HCEC 1CT (cell line): ENCODE measurements around the gene LRRC58.

Source experiments
- DNase-seq: peaks from one replicate; pipeline ENCODE4 v3.0.0-alpha.2; 2017

The LRRC58 gene

DNA sequence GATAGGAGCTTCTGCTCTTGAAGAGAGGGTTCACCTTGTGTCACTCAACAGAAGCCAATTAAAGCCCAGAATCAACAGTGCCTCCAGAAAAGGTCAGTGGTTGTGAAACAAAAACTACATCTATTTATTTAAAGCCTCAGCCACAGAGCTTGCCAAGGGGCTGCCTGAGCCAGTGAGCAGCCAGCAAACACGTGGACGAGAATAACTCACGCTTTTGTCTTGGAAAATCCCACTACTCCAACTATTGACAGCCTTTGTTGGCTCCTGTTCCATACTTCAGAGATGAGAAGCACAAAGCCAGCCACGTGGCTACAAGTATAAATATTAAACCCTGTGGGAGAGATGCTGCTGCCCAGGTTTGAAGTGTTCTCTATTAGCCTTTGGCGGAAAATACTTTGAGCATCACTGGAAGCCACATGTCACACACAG, 74.4 kb downstream of the LRRC58 start:
- no peak for DNase-seq
